ENCODE measurements around the gene CD200R1L. TPM values are rescaled to one million over a fixed set of nuclear protein-coding genes. Genes with fewer than 3 reads are reported as not detected.
A peak's percentile ranks its signal among the peaks of the same experiment; 100 is the strongest.

CD200R1L gene
- polyA plus RNA-seq, 1 donor from 2014 or later = not detected

DNA sequence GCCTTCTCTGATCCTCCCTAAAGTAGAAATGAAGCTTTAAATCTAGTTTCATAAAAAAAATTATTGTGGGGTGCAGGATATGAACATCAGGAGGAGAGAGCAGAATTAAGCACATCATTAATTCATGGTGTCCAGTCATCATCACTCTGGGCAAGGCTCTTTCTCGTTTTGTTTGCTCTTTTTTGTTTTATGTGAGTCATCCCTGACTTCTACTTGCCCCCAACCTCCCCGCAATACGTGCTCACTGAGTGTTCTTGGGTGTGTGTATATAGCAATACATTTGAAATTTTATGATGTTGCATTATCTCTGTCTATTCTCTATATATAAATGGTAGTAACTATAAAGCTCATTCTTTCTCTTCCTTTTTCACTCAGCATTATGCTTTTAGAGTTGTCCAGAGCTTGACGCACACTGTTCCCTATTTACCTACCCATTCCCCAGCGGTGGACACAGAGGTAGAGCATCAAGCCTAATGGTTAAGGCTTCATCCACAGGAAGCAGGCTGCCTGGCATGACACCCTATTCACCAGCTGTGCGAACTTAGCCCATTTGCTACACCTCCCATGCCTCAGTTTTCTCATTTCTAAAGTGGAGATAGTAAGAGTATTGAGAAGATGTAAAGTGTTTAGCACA lies 72.3 kb downstream of the CD200R1L start:
- Mint-ChIP-seq H3K4me1 (peaks cover 29 to 48% (median 38%) of the 10 kb centered on the region in 3 donors), H3K9me3 (no peaks in the 10 kb centered on the region), H3K4me3 (peak overlapping the region in 3 of 4 donors; percentile 30 to 82 (median 62)), H3K36me3 (peaks cover 1% of the 10 kb centered on the region), H3K27ac (peak overlapping the region; percentile 80 to 94 (median 86)), H3K27me3 (no peaks in the 10 kb centered on the region)

DNA sequence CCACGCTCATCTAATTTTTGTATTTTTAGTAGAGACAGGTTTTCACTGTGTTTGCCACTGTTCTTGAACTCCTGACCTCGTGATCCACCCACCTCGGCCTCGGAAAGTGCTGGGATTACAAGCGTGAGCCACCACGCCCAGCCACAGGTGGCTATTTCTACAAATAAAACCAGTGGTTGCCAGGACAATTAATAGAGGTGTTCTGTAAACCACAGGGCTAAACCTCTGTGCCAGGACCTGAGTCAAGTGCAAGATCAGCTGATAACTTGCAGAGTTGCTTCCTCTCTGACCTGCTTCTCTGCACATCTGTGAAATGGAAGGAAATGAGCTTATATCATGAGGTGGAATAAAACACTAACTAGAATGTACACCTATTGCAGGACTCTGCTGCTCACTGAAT lies 72.8 kb downstream of the CD200R1L start:
- peaks cover 1% of the 10 kb centered on the region for H3K36me3 Mint-ChIP-seq
- no peaks in the 10 kb centered on the region for H3K27me3 Mint-ChIP-seq
- H3K4me3 Mint-ChIP-seq = peak overlapping the region in 3 of 4 donors; percentile 30 to 82 (median 62)
- peaks cover 34 to 50% (median 41%) of the 10 kb centered on the region in 3 donors for H3K4me1 Mint-ChIP-seq
- no peaks in the 10 kb centered on the region for H3K9me3 Mint-ChIP-seq
- peak overlapping the region; percentile 80 to 94 (median 86) for H3K27ac Mint-ChIP-seq

DNA sequence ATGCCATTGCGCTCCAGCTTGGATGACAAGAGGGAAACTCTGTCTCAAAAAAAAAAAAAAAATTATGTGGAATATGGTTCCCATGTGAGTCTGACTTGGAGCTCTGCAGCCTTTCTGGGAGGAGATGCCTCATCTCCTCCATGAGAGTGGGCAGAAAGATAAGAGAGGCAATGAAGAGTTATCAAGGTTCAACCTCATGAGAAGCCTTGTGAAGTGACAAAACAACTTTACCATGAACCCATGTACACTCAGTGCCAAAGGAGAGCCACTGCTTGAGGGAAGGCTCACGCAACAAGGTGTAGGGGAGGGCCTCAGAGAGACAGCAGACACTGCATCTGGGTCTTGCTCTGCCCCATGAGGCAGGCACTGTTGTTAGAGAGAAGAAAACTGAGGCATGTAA lies 75.7 kb downstream of the CD200R1L start:
- H3K4me1 Mint-ChIP-seq = peaks cover 56 to 62% (median 56%) of the 10 kb centered on the region in 3 donors
- H3K27me3 Mint-ChIP-seq = no peaks in the 10 kb centered on the region
- H3K36me3 Mint-ChIP-seq = no peaks in the 10 kb centered on the region
- peak overlapping the region in 1 of 3 donors; percentile 50 for H3K27ac Mint-ChIP-seq
- H3K4me3 Mint-ChIP-seq = no peak overlapping the region
- no peaks in the 10 kb centered on the region for H3K9me3 Mint-ChIP-seq

DNA sequence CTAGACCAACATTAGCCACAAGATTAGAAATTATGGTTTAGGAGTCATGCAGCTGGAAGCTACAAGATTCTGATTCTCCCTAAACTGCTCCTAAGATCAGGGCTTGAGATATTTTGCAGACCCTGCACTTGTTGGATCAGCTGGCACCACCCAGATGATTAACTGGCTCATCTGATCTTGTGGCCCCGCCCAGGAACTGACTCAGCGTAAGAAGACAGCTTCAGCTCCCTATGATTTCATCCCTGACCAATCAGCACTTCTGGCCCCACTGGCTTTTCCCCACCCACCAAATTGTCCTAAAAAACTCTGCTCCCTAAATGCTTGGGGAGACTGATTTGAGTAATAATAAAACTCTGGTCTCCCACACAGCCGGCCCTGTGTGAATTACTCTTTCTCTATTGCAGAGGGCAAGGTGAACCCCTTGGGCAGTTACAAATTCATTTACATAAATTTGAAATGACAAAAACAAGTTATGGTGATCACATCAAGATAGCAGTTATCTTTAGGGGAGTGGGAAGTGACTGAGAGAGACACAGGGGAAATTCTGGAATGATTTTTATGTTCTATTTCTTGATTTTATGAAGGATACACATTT lies 76.5 kb downstream of the CD200R1L start:
- Mint-ChIP-seq H3K9me3 (no peaks in the 10 kb centered on the region), H3K36me3 (no peaks in the 10 kb centered on the region), H3K27ac (no peak overlapping the region), H3K27me3 (no peaks in the 10 kb centered on the region), H3K4me3 (peak overlapping the region in 1 of 4 donors; percentile 61), H3K4me1 (peaks cover 51 to 58% (median 56%) of the 10 kb centered on the region in 3 donors)

DNA sequence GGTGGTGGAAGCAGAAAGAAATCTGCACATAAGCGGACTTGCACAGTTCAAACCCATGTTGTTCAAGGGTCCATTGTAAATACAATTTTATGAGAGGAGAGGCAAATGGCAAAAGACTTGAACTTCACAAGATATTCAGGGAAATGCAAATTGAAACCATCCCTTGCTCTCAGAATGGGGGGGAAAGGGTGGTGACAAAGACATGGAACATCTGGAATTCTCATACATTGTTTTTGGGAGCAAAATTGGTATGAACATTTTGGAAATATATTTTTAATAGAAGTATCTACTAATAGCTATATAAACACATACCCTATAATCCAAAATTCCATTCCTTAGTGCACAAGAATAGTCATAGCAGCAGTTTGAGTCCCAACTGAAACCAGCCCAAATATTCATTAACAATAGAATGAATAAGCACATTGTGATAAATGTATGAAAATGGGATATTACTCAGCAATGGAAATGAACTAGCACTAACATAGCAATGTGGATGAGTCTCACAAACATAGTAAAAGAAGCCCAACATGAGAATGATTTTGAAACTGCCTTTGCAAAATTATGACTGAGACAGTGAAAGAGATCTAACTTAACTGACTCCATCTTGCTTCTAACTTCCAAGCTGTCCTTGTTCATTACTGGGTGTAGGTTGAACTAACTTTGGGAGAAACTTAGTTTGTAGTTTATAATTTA lies 77.2 kb downstream of the CD200R1L start:
- Mint-ChIP-seq H3K36me3 (no peaks in the 10 kb centered on the region), H3K4me1 (peaks cover 44 to 52% (median 50%) of the 10 kb centered on the region in 3 donors), H3K9me3 (no peaks in the 10 kb centered on the region), H3K27ac (peak overlapping the region in 1 of 3 donors; percentile 23), H3K27me3 (no peaks in the 10 kb centered on the region), H3K4me3 (no peak overlapping the region)

DNA sequence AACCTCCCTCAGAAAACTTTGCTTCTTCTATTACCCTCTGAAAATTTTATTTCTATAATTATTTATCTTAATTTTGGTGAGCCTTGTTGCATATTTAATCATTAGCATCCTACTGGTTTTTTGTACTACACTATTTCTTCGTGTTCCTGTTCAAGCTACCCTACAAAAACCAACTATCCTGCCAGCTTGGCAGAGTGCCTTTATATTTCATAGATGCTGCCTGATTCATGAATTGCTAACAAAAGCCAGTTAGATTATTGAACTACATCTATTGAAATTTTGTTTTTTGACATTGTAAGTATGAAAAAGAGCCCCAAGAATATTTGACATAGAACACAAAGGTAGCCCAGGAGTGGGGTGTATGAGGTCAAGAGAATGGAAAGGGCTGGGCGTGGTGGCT lies 78.9 kb downstream of the CD200R1L start:
- Mint-ChIP-seq H3K27ac (peak overlapping the region in 2 of 3 donors; percentile 23 to 65), H3K4me3 (peak overlapping the region in 1 of 4 donors; percentile 58), H3K9me3 (no peaks in the 10 kb centered on the region), H3K4me1 (peaks cover 35 to 42% (median 42%) of the 10 kb centered on the region in 3 donors), H3K27me3 (no peaks in the 10 kb centered on the region), H3K36me3 (no peaks in the 10 kb centered on the region)

DNA sequence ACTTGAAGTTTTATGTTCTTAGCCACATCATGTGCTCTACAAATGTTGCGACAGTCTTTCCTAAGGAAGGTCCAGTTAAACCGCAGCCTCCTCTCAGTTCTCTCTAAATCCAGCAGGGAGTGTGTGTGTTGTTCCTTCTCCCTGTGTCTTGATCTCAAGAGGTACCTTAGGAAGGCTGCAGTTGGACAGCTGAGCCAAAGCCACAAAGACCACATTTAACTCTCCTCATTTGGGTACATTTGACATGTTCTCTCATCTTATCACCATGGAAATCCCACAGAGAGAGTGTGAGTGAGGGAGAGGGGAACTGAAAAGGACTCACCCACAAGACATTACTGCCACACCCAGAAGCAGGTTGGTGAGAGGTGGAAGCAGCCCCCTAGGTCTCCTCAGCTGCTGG lies 79.5 kb downstream of the CD200R1L start:
- H3K27ac Mint-ChIP-seq = peak overlapping the region in 2 of 3 donors; percentile 5 to 31
- peak overlapping the region in 3 of 4 donors; percentile 5 to 58 (median 50) for H3K4me3 Mint-ChIP-seq
- no peaks in the 10 kb centered on the region for H3K36me3 Mint-ChIP-seq
- H3K4me1 Mint-ChIP-seq = peaks cover 30 to 40% (median 39%) of the 10 kb centered on the region in 3 donors
- H3K27me3 Mint-ChIP-seq = no peaks in the 10 kb centered on the region
- H3K9me3 Mint-ChIP-seq = no peaks in the 10 kb centered on the region

Other genes with a start within 250 kb of the CD200R1L start
- 0.14 TPM for gene CCDC80, start 205.7 kb downstream of the CD200R1L start, polyA plus RNA-seq
- gene CD200R1, start 128.2 kb upstream of the CD200R1L start, polyA plus RNA-seq = 8.5 TPM
- 18.8 TPM for gene GTPBP8, start 144.1 kb upstream of the CD200R1L start, polyA plus RNA-seq